Urinary bladder (tissue), 4 donors: ENCODE measurements around the gene DCHS2. TPM values are rescaled to one million over a fixed set of nuclear protein-coding genes. Genes with fewer than 3 reads are reported as not detected.

ENCODE experiments used
- DNase-seq: peaks from one replicate; pipeline ENCODE4 v3.0.0-alpha.2; 2015; ENCODE audit errors: extremely low spot score
- H3K27ac ChIP-seq: one replicate; pipeline ENCODE4 v1.5.1; 2013; ENCODE audit warnings: low read depth, mild to moderate bottlenecking, moderate library complexity
- H3K36me3 ChIP-seq: one replicate; pipeline ENCODE4 v1.6.1; 2013; ENCODE audit warnings: mild to moderate bottlenecking, moderate library complexity; ENCODE audit not compliant: insufficient read depth
- H3K4me1 ChIP-seq: one replicate; pipeline ENCODE4 v1.6.1; 2013; ENCODE audit warnings: mild to moderate bottlenecking, moderate library complexity; ENCODE audit not compliant: insufficient read depth
- H3K4me3 ChIP-seq: one replicate; pipeline ENCODE4 v1.5.1; 2013; ENCODE audit warnings: low read depth, low read length
- WGBS: extraction: QIAGEN DNeasy Blood & Tissue Kit; methylation state at CpG from one replicate; pipeline ENCODE4 v1.1.7; 2013; 5-methylcytosine and 5-hydroxymethylcytosine counted together
- polyA plus RNA-seq: library from polyadenylated mRNA; stranded (reverse); fragments of 200-250 nt; gene quantifications from one replicate; pipeline ENCODE4 v1.2.3, GENCODE V29; 2013
- total RNA-seq: library from RNA; depleted of rRNA; stranded (reverse); fragments of >200 nt; gene quantifications from one replicate; pipeline ENCODE4 v1.2.3, GENCODE V29; 2014
- donor health status: healthy with polysubstance abuse.
- donor health status: healthy.

The DCHS2 gene
- total and polyA plus RNA-seq, 2 donors: 1.2 to 14.0 TPM

- Histone ChIP-seq H3K36me3 (no peaks in the 10 kb centered on the region), H3K27ac (no peak overlapping the region), H3K4me3 (no peak overlapping the region), H3K4me1 (no peaks in the 10 kb centered on the region)
- 11% methylated on average over 1 of the region's 1 CpG for WGBS
- no peak for DNase-seq
These were observed 36.5 kb downstream of the DCHS2 start for GRCh38 chr4:154455111-154455510.

- no peaks in the 10 kb centered on the region for H3K4me1 ChIP-seq
- DNase-seq: no peak
- H3K27ac ChIP-seq: no peak overlapping the region
- H3K36me3 ChIP-seq: no peaks in the 10 kb centered on the region
- no peak overlapping the region for H3K4me3 ChIP-seq
These were observed 36.9 kb downstream of the DCHS2 start for GRCh38 chr4:154454710-154455109.

- 54% methylated on average over 5 of the region's 5 CpGs for WGBS
- H3K27ac ChIP-seq: no peak overlapping the region
These were observed 38.7 kb downstream of the DCHS2 start for GRCh38 chr4:154452798-154453346.

GRCh38 chr4:154450966-154451365, 40.6 kb downstream of the DCHS2 start:
- Histone ChIP-seq H3K4me3 (no peak overlapping the region), H3K4me1 (no peaks in the 10 kb centered on the region), H3K36me3 (no peaks in the 10 kb centered on the region), H3K27ac (no peak overlapping the region)
- DNase-seq: no peak
- WGBS: 66% methylated on average over 1 of the region's 1 CpG

More at GRCh38 chr4:154452798-154453346, 38.7 kb downstream of the DCHS2 start:
- no peak overlapping the region for H3K4me3 ChIP-seq
- H3K36me3 ChIP-seq: no peaks in the 10 kb centered on the region
- H3K4me1 ChIP-seq: no peaks in the 10 kb centered on the region
- no peak for DNase-seq

GRCh38 chr4:154444958-154445357, 46.6 kb downstream of the DCHS2 start:
- DNase-seq: no peak
- 59% methylated on average over 2 of the region's 2 CpGs for WGBS
- Histone ChIP-seq H3K4me3 (no peak overlapping the region), H3K4me1 (no peaks in the 10 kb centered on the region), H3K36me3 (no peaks in the 10 kb centered on the region), H3K27ac (no peak overlapping the region)

GRCh38 chr4:154441982-154442381, 49.6 kb downstream of the DCHS2 start:
- Histone ChIP-seq H3K4me3 (no peak overlapping the region), H3K27ac (no peak overlapping the region), H3K4me1 (no peaks in the 10 kb centered on the region), H3K36me3 (no peaks in the 10 kb centered on the region)
- 85% methylated on average over 3 of the region's 3 CpGs for WGBS
- no peak for DNase-seq

GRCh38 chr4:154441124-154441523, 50.5 kb downstream of the DCHS2 start:
- Histone ChIP-seq H3K36me3 (no peaks in the 10 kb centered on the region), H3K4me1 (no peaks in the 10 kb centered on the region), H3K27ac (no peak overlapping the region), H3K4me3 (no peak overlapping the region)
- DNase-seq: no peak
- 73% methylated on average over 1 of the region's 1 CpG for WGBS

- Histone ChIP-seq H3K4me3 (no peak overlapping the region), H3K27ac (no peak overlapping the region), H3K4me1 (no peaks in the 10 kb centered on the region), H3K36me3 (no peaks in the 10 kb centered on the region)
- 17% methylated on average over 1 of the region's 1 CpG for WGBS
- DNase-seq: no peak
These were observed 52.4 kb downstream of the DCHS2 start for GRCh38 chr4:154439224-154439623.

- DNase-seq: no peak
- H3K4me3 ChIP-seq: no peak overlapping the region
- H3K27ac ChIP-seq: no peak overlapping the region
- H3K4me1 ChIP-seq: no peaks in the 10 kb centered on the region
- no peaks in the 10 kb centered on the region for H3K36me3 ChIP-seq
- WGBS: 68% methylated on average over 1 of the region's 1 CpG
These were observed 55.7 kb downstream of the DCHS2 start for GRCh38 chr4:154435895-154436294.

GRCh38 chr4:154433543-154433942, 58.1 kb downstream of the DCHS2 start:
- no peak overlapping the region for H3K4me3 ChIP-seq
- H3K4me1 ChIP-seq: no peaks in the 10 kb centered on the region
- WGBS: 92% methylated on average over 6 of the region's 6 CpGs
- no peak for DNase-seq
- no peaks in the 10 kb centered on the region for H3K36me3 ChIP-seq
- no peak overlapping the region for H3K27ac ChIP-seq

GRCh38 chr4:154429176-154429575, 62.4 kb downstream of the DCHS2 start:
- Histone ChIP-seq H3K4me3 (no peak overlapping the region), H3K27ac (no peak overlapping the region), H3K36me3 (no peaks in the 10 kb centered on the region), H3K4me1 (no peaks in the 10 kb centered on the region)
- 89% methylated on average over 5 of the region's 5 CpGs for WGBS
- no peak for DNase-seq

GRCh38 chr4:154427149-154427548, 64.5 kb downstream of the DCHS2 start:
- H3K36me3 ChIP-seq: no peaks in the 10 kb centered on the region
- no peaks in the 10 kb centered on the region for H3K4me1 ChIP-seq
- DNase-seq: no peak
- no peak overlapping the region for H3K4me3 ChIP-seq
- H3K27ac ChIP-seq: no peak overlapping the region
- WGBS: 84% methylated on average over 6 of the region's 6 CpGs

- no peaks in the 10 kb centered on the region for H3K4me1 ChIP-seq
- DNase-seq: no peak
- no peak overlapping the region for H3K27ac ChIP-seq
- 63% methylated on average over 3 of the region's 3 CpGs for WGBS
- H3K36me3 ChIP-seq: no peaks in the 10 kb centered on the region
- H3K4me3 ChIP-seq: no peak overlapping the region
These were observed 66.1 kb downstream of the DCHS2 start for GRCh38 chr4:154425514-154425913.

GRCh38 chr4:154424810-154425484, 66.7 kb downstream of the DCHS2 start:
- WGBS: 81% methylated on average over 7 of the region's 7 CpGs
- H3K36me3 ChIP-seq: no peaks in the 10 kb centered on the region

More at GRCh38 chr4:154424810-154425484, 66.7 kb downstream of the DCHS2 start:
- Histone ChIP-seq H3K27ac (no peak overlapping the region), H3K4me3 (no peak overlapping the region), H3K4me1 (no peaks in the 10 kb centered on the region)
- no peak for DNase-seq
